ENCODE data around the gene PRPSAP2. TPM values are rescaled to one million over a fixed set of nuclear protein-coding genes. Genes with fewer than 3 reads are reported as not detected.
"Not testable (repeated sequence)": the region's sequence is repeated elsewhere in the genome, so short reads cannot be mapped to it uniquely, and the experiment has no call there.

PRPSAP2 gene
- total RNA-seq, 8 experiments from 2014 or later = 39.0 to 89.8 (median 63.7) TPM

GRCh38 chr17:18951941-18952842 lies 94.3 kb downstream of the PRPSAP2 start, which contains the start of gene SLC5A10:
Gene SLC5A10 (plus strand): TSS chr17:18952165. CDS start chr17:18952206, 41 bp downstream.
- 50 to 100% (median 87%) methylated on average over 1 to 10 of the region's 17 CpGs; no CpG with 5 or more reads in 4 of the 10 experiments for WGBS, 10 experiments
- in situ Hi-C loops (cut with MboI; ENCODE audit: low pct_unique_long_range_greater_than_20kb in 2 of 9, low sequenced_read_pairs in 9 of 9, unreplicated experiment in 9 of 9) = no loop called here
- Histone ChIP-seq H3K4me1 (replicated peaks in 1 of 2) (no peaks in the 10 kb centered on the region), H3K27ac (no peak within 1 kb of the TSS), H3K4me3 (no peak within 1 kb of the TSS)
- ATAC-seq (replicated peaks in 6 of 8) = peak in 1 of 8 experiments; percentile 61

- Histone ChIP-seq H3K27ac (no peak overlapping the region), H3K4me3 (no peak overlapping the region), H3K4me1 (replicated peaks in 1 of 2) (no peaks in the 10 kb centered on the region)
- no peak for ATAC-seq (replicated peaks in 6 of 8)
- 60 to 100% (median 93%) methylated on average over 1 to 8 of the region's 14 CpGs; no CpG with 5 or more reads in 3 of the 10 experiments for WGBS, 10 experiments
- in situ Hi-C loops (cut with MboI; ENCODE audit: low pct_unique_long_range_greater_than_20kb in 2 of 9, low sequenced_read_pairs in 9 of 9, unreplicated experiment in 9 of 9) = no loop called here
These were observed 95.3 kb downstream of the PRPSAP2 start for GRCh38 chr17:18953231-18953728.

GRCh38 chr17:18954321-18954720 lies 96.4 kb downstream of the PRPSAP2 start:
- Histone ChIP-seq H3K27ac (no peak overlapping the region), H3K4me1 (replicated peaks in 1 of 2) (no peaks in the 10 kb centered on the region), H3K4me3 (no peak overlapping the region)
- no peak for ATAC-seq (replicated peaks in 6 of 8)
- WGBS, 10 experiments = 83% methylated on average over 1 of the region's 3 CpGs; no CpG with 5 or more reads in 9 of the 10 experiments
- in situ Hi-C loops (cut with MboI; ENCODE audit: low pct_unique_long_range_greater_than_20kb in 2 of 9, low sequenced_read_pairs in 9 of 9, unreplicated experiment in 9 of 9) = no loop called here

GRCh38 chr17:18955009-18955408 lies 97.1 kb downstream of the PRPSAP2 start:
- no peaks in the 10 kb centered on the region for H3K4me1 ChIP-seq (replicated peaks in 1 of 2)
- no peak overlapping the region for H3K4me3 ChIP-seq
- in situ Hi-C loops (cut with MboI; ENCODE audit: low pct_unique_long_range_greater_than_20kb in 2 of 9, low sequenced_read_pairs in 9 of 9, unreplicated experiment in 9 of 9) = no loop called here
- WGBS, 10 experiments = 50 to 100% (median 86%) methylated on average over 2 to 6 of the region's 6 CpGs; no CpG with 5 or more reads in 4 of the 10 experiments
- no peak overlapping the region for H3K27ac ChIP-seq
- no peak for ATAC-seq (replicated peaks in 6 of 8)

GRCh38 chr17:18956021-18956420 lies 98.1 kb downstream of the PRPSAP2 start:
- H3K27ac ChIP-seq; H3K4me3 ChIP-seq; in situ Hi-C loops (cut with MboI; ENCODE audit: low pct_unique_long_range_greater_than_20kb in 2 of 9, low sequenced_read_pairs in 9 of 9, unreplicated experiment in 9 of 9); ATAC-seq (replicated peaks in 6 of 8); H3K4me1 ChIP-seq (replicated peaks in 1 of 2): not testable (repeated sequence)
- 80 to 100% (median 96%) methylated on average over 1 to 5 of the region's 6 CpGs; no CpG with 5 or more reads in 2 of the 10 experiments for WGBS, 10 experiments

GRCh38 chr17:18956581-18956980 lies 98.7 kb downstream of the PRPSAP2 start:
- Histone ChIP-seq H3K4me1 (replicated peaks in 1 of 2) (peaks cover 7 to 8% of the 10 kb centered on the region in 2 donors), H3K4me3 (no peak overlapping the region), H3K27ac (no peak overlapping the region)
- 0 to 100% (median 74%) methylated on average over 1 to 2 of the region's 3 CpGs; no CpG with 5 or more reads in 1 of the 10 experiments for WGBS, 10 experiments
- in situ Hi-C loops (cut with MboI; ENCODE audit: low pct_unique_long_range_greater_than_20kb in 2 of 9, low sequenced_read_pairs in 9 of 9, unreplicated experiment in 9 of 9) = no loop called here
- ATAC-seq (replicated peaks in 6 of 8) = no peak

- whole genome bisulfite sequencing, 10 experiments = 30 to 100% (median 75%) methylated on average over 1 to 4 of the region's 4 CpGs; no CpG with 5 or more reads in 4 of the 10 experiments
- no peak overlapping the region for H3K27ac ChIP-seq
- in situ Hi-C loops (cut with MboI; ENCODE audit: low pct_unique_long_range_greater_than_20kb in 2 of 9, low sequenced_read_pairs in 9 of 9, unreplicated experiment in 9 of 9) = no loop called here
- H3K4me3 ChIP-seq = no peak overlapping the region
- H3K4me1 ChIP-seq (replicated peaks in 1 of 2) = peaks cover 13 to 14% of the 10 kb centered on the region in 2 donors
- ATAC-seq (replicated peaks in 6 of 8) = no peak
These were observed 99.9 kb downstream of the PRPSAP2 start for GRCh38 chr17:18957831-18958230.

GRCh38 chr17:18958611-18959010 lies 100.7 kb downstream of the PRPSAP2 start:
- 47 to 97% (median 80%) methylated on average over 1 to 8 of the region's 11 CpGs; no CpG with 5 or more reads in 3 of the 10 experiments for WGBS, 10 experiments
- in situ Hi-C loops (cut with MboI; ENCODE audit: low pct_unique_long_range_greater_than_20kb in 2 of 9, low sequenced_read_pairs in 9 of 9, unreplicated experiment in 9 of 9) = no loop called here
- ATAC-seq (replicated peaks in 6 of 8) = no peak
- Histone ChIP-seq H3K4me1 (replicated peaks in 1 of 2) (peaks cover 13 to 14% of the 10 kb centered on the region in 2 donors), H3K4me3 (no peak overlapping the region), H3K27ac (no peak overlapping the region)

GRCh38 chr17:18959071-18959844 lies 101.3 kb downstream of the PRPSAP2 start:
- 60 to 74% (median 71%) methylated on average over 1 to 7 of the region's 22 CpGs; no CpG with 5 or more reads in 5 of the 10 experiments for WGBS, 10 experiments

GRCh38 chr17:18959845-18960240 lies 101.9 kb downstream of the PRPSAP2 start:
- in situ Hi-C loops (cut with MboI; ENCODE audit: low pct_unique_long_range_greater_than_20kb in 2 of 9, low sequenced_read_pairs in 9 of 9, unreplicated experiment in 9 of 9) = no loop called here
- Histone ChIP-seq H3K27ac (no peak overlapping the region), H3K4me1 (replicated peaks in 1 of 2) (peaks cover 13 to 14% of the 10 kb centered on the region in 2 donors), H3K4me3 (no peak overlapping the region)
- ATAC-seq (replicated peaks in 6 of 8) = no peak
- WGBS, 10 experiments = 92 to 100% methylated on average over 1 to 2 of the region's 5 CpGs; no CpG with 5 or more reads in 8 of the 10 experiments

More at GRCh38 chr17:18959071-18959844, 101.3 kb downstream of the PRPSAP2 start:
- no peak for ATAC-seq (replicated peaks in 6 of 8)
- peaks cover 13 to 14% of the 10 kb centered on the region in 2 donors for H3K4me1 ChIP-seq (replicated peaks in 1 of 2)
- no peak overlapping the region for H3K27ac ChIP-seq
- no peak overlapping the region for H3K4me3 ChIP-seq
- in situ Hi-C loops (cut with MboI; ENCODE audit: low pct_unique_long_range_greater_than_20kb in 2 of 9, low sequenced_read_pairs in 9 of 9, unreplicated experiment in 9 of 9) = no loop called here

- in situ Hi-C loops (cut with MboI; ENCODE audit: low pct_unique_long_range_greater_than_20kb in 2 of 9, low sequenced_read_pairs in 9 of 9, unreplicated experiment in 9 of 9) = no loop called here
- ATAC-seq (replicated peaks in 6 of 8) = no peak
- WGBS, 10 experiments = 62 to 100% (median 83%) methylated on average over 1 to 9 of the region's 15 CpGs; no CpG with 5 or more reads in 3 of the 10 experiments
- H3K4me3 ChIP-seq = no peak overlapping the region
- no peak overlapping the region for H3K27ac ChIP-seq
- H3K4me1 ChIP-seq (replicated peaks in 1 of 2) = peaks cover 13 to 14% of the 10 kb centered on the region in 2 donors
These were observed 102.3 kb downstream of the PRPSAP2 start for GRCh38 chr17:18960241-18960665.

- peak overlapping the region in 1 of 2 donors; percentile 39 for H3K27ac ChIP-seq
- no peak overlapping the region for H3K4me3 ChIP-seq
- in situ Hi-C loops (cut with MboI; ENCODE audit: low pct_unique_long_range_greater_than_20kb in 2 of 9, low sequenced_read_pairs in 9 of 9, unreplicated experiment in 9 of 9) = no loop called here
- H3K4me1 ChIP-seq (replicated peaks in 1 of 2) = peaks cover 13 to 14% of the 10 kb centered on the region in 2 donors
- WGBS, 10 experiments = 0 to 83% (median 40%) methylated on average over 1 to 6 of the region's 17 CpGs; no CpG with 5 or more reads in 5 of the 10 experiments
- ATAC-seq (replicated peaks in 6 of 8) = peak; percentile 70 to 99 (median 78)
These were observed 103.0 kb downstream of the PRPSAP2 start for GRCh38 chr17:18960803-18961511.

Measured in motor neuron (in vitro differentiated cells).